ENCODE measurements around the gene DUOX1. TPM values are rescaled to one million over a fixed set of nuclear protein-coding genes. Genes with fewer than 3 reads are reported as not detected.

DUOX1 gene
- total RNA-seq, 1 experiment from 2014 or later = not detected

DNA sequence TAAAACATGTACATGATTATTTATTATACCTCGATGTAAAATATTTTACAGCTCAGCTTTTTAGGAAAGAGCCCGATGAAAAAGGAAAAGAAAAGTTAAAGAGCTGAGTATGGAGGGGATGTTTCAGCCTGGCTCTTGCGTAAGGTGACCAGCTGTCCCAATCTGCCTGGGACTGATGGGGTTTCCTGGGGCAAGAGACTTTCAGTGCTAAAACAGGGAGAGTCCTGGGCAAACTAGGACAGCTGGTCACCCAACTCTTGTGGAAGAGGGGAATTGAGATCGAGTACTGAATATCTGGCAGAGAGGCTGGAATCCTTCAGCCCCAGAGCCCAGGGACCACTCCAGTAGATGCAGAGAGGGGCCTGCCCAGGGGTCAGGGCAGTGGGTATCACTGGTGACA lies 36.8 kb upstream of the DUOX1 start:
- no peak for TF ChIP-seq EZH2 (IDR thresholded peaks at IDR 0.05; ENCODE audit: low read depth)
- TF ChIP-seq, protein P1, sequence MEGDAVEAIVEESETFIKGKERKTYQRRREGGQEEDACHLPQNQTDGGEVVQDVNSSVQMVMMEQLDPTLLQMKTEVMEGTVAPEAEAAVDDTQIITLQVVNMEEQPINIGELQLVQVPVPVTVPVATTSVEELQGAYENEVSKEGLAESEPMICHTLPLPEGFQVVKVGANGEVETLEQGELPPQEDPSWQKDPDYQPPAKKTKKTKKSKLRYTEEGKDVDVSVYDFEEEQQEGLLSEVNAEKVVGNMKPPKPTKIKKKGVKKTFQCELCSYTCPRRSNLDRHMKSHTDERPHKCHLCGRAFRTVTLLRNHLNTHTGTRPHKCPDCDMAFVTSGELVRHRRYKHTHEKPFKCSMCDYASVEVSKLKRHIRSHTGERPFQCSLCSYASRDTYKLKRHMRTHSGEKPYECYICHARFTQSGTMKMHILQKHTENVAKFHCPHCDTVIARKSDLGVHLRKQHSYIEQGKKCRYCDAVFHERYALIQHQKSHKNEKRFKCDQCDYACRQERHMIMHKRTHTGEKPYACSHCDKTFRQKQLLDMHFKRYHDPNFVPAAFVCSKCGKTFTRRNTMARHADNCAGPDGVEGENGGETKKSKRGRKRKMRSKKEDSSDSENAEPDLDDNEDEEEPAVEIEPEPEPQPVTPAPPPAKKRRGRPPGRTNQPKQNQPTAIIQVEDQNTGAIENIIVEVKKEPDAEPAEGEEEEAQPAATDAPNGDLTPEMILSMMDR (conservative IDR thresholded peaks at IDR 0.05) = no peak
- Histone ChIP-seq H3K36me3 (ENCODE audit: low read depth) (no peaks in the 10 kb centered on the region), H3F3A (ENCODE audit: insufficient read depth, low read depth) (no peaks in the 10 kb centered on the region), H3K27me3 (ENCODE audit: insufficient read depth, low read depth) (0 out of 2 replicates have a peak, but pooled peaks cover 3% of the 10 kb centered on the region), H3K9me3 (ENCODE audit: insufficient read depth, low read depth) (no peaks in the 10 kb centered on the region), H3K4me2 (no peak overlapping the region), H3K27ac (no peak overlapping the region), H2AFZ (no peak overlapping the region), H3K4me3 (no peak overlapping the region), H4K20me1 (ENCODE audit: insufficient read depth) (no peaks in the 10 kb centered on the region), H3K9me2 (ENCODE audit: insufficient read depth) (no peaks in the 10 kb centered on the region), H3K79me2 (ENCODE audit: low read depth) (no peaks in the 10 kb centered on the region), H3K4me1 (replicated peaks; ENCODE audit: insufficient read depth) (no peaks in the 10 kb centered on the region)
- POLR2A ChIA-PET (ENCODE audit: unreplicated experiment) = interaction anchor here (0.6 kb wide), 1 partner anchor 49 kb away, joined by 10 read pairs; no protein-coding TSS in a partner anchor
- intact Hi-C loops (cut with micrococcal nuclease; ENCODE audit: unreplicated experiment) = no loop called here
- no TSS peak for BruUV-seq (replicated peaks)
- CTCF ChIA-PET = no interaction called here
- no peak for DNase-seq

DNA sequence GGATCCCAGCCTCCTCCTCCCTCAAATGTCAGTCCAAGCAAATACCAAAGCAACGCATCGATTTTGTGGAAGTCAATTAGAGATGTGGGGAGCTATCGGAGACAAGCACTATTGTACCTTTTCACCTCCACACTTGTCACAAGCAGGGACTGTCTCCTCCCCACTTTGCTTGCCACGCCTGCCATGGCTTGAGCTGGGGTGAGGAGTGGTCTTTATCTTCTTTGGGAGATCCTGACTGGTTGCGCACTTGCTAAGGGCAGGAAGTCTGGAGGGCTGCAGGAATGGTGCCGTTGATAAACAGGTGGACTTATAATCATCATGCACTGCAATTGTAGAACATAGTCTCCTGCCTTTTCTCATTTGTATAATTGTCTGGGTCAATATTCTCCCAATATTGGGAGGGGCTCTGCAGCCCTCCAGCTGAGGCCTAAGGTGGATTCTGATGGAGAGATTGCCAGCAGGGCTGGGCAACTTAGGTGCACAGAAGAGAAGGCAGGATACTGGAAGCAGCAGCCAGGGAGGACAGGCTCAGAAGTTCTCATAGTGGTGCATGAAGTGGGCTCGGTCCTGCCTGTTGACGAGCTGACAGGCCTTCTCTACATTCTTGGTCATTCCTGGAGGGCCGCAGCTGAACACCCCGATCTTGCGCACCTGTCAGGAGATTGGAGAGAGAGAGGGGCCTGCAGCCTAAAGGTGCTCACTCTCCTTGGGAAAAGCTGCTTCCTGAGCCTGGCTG lies 36.0 kb upstream of the DUOX1 start:
- H2AFZ ChIP-seq = no peak overlapping the region
- BruUV-seq (replicated peaks) = no TSS peak
- H3K27ac ChIP-seq = no peak overlapping the region
- POLR2A ChIA-PET (ENCODE audit: unreplicated experiment) = interaction anchor here (0.6 kb wide), 1 partner anchor 48 kb away, joined by 10 read pairs; no protein-coding TSS in a partner anchor
- no peaks in the 10 kb centered on the region for H3K79me2 ChIP-seq (ENCODE audit: low read depth)
- H3K4me3 ChIP-seq = no peak overlapping the region
- no peaks in the 10 kb centered on the region for H3K4me1 ChIP-seq (replicated peaks; ENCODE audit: insufficient read depth)
- H3K9me3 ChIP-seq (ENCODE audit: insufficient read depth, low read depth) = no peaks in the 10 kb centered on the region
- no peaks in the 10 kb centered on the region for H3F3A ChIP-seq (ENCODE audit: insufficient read depth, low read depth)
- no peaks in the 10 kb centered on the region for H3K36me3 ChIP-seq (ENCODE audit: low read depth)
- 0 out of 2 replicates have a peak, but pooled peaks cover 3% of the 10 kb centered on the region for H3K27me3 ChIP-seq (ENCODE audit: insufficient read depth, low read depth)
- TF ChIP-seq, protein P1 (conservative IDR thresholded peaks at IDR 0.05) = no peak
- no peak for TF ChIP-seq EZH2 (IDR thresholded peaks at IDR 0.05; ENCODE audit: low read depth)
- intact Hi-C loops (cut with micrococcal nuclease; ENCODE audit: unreplicated experiment) = no loop called here
- no peak overlapping the region for H3K4me2 ChIP-seq
- CTCF ChIA-PET = no interaction called here
- H3K9me2 ChIP-seq (ENCODE audit: insufficient read depth) = no peaks in the 10 kb centered on the region
- H4K20me1 ChIP-seq (ENCODE audit: insufficient read depth) = no peaks in the 10 kb centered on the region
- no peak for DNase-seq

DNA sequence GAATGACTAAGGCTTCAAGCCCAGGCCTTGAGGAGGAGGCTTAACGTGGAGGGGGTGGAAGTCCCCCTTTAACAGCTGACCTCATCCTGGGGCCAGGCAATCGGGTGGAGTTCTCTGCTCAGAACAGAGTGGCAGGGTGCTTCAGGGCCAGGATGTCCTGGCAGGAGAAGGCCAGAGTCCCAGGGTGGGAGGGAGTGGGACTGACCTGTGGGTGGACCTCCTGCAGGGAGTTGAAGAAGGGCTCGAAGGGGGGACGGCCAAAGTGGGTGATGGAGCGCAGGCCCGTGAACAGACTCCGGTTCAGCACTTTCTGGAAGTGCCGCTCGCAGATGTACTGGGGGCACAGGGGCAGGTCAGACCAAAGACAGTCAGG lies 35.5 kb upstream of the DUOX1 start:
- Histone ChIP-seq H3K36me3 (ENCODE audit: low read depth) (no peaks in the 10 kb centered on the region), H3K9me2 (ENCODE audit: insufficient read depth) (no peaks in the 10 kb centered on the region), H2AFZ (no peak overlapping the region), H3K79me2 (ENCODE audit: low read depth) (no peaks in the 10 kb centered on the region), H3F3A (ENCODE audit: insufficient read depth, low read depth) (no peaks in the 10 kb centered on the region), H3K4me1 (replicated peaks; ENCODE audit: insufficient read depth) (no peaks in the 10 kb centered on the region), H3K9me3 (ENCODE audit: insufficient read depth, low read depth) (no peaks in the 10 kb centered on the region), H3K4me2 (no peak overlapping the region), H3K4me3 (no peak overlapping the region), H4K20me1 (ENCODE audit: insufficient read depth) (no peaks in the 10 kb centered on the region), H3K27me3 (ENCODE audit: insufficient read depth, low read depth) (0 out of 2 replicates have a peak, but pooled peaks cover 3% of the 10 kb centered on the region), H3K27ac (no peak overlapping the region)
- ChIA-PET CTCF (no interaction called here), POLR2A (ENCODE audit: unreplicated experiment) (no interaction called here)
- no peak for DNase-seq
- no peak for TF ChIP-seq EZH2 (IDR thresholded peaks at IDR 0.05; ENCODE audit: low read depth)
- TF ChIP-seq, protein P1 (conservative IDR thresholded peaks at IDR 0.05) = no peak
- no TSS peak for BruUV-seq (replicated peaks)
- intact Hi-C loops (cut with micrococcal nuclease; ENCODE audit: unreplicated experiment) = no loop called here

All from PC-9 (cell line).